HG03196 (cell line): ENCODE measurements around the gene CYP26B1.

Experiments used
- ATAC-seq: cut with Tn5 transposase; IDR thresholded peaks from one replicate; pipeline ENCODE4 v1.9.1; 2021; ENCODE audit not compliant: unreplicated experiment

Gene CYP26B1

GRCh38 chr2:72130659-72131360 lies 16.9 kb downstream of the CYP26B1 start:
- no peak for ATAC-seq

- no peak for ATAC-seq
Observed at GRCh38 chr2:72129681-72130340, 17.9 kb downstream of the CYP26B1 start.

GRCh38 chr2:72128843-72129227 lies 18.8 kb downstream of the CYP26B1 start:
- no peak for ATAC-seq

- ATAC-seq = no peak
Observed at GRCh38 chr2:72128059-72128842, 19.4 kb downstream of the CYP26B1 start.

GRCh38 chr2:72127401-72128058 lies 20.1 kb downstream of the CYP26B1 start:
- ATAC-seq = no peak

DNA sequence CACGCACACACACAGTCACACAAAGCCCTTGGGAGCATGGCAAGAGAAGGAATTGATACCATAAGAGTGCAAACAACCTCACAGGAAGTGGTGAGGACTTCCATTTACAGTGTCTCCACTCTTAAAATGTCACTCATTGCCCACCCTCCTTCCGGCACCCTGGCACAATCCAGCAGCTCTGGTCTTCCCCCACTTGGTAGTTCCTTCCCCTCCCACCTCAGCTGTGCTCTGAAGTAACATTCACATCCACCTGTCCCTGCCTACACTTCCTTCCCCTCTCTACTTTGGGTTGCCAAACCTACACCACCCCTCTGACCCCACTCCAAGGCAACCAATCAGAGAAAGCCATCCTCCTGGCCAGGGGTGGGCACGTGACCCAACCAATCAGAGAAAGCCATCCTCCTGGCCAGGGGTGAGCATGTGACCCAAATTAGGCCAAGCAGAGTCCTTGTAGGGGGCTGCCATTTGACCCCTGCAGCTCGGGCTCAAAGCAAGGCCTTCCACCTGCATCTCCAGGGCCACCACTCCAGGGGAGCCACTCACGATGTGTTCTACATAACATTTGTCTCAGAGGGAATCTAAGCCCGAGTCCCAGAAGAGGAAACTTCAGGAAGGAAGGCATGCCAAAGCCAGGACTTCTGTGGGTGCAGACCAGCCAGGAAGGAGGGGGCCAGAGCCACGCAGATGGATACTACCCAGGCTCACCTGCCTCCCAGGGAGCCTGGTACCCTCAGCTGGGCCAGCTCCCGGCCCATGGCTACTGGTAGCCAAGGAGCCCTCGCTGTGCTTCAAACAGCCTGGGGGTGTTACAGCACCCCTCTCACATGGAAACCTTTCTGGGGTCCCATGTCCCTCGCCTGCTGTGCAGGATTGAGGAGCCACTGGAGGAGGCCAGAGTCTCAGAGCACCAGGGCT lies 21.2 kb downstream of the CYP26B1 start:
- no peak for ATAC-seq

- no peak for ATAC-seq
Observed at GRCh38 chr2:72124376-72124775, 23.3 kb downstream of the CYP26B1 start.

- ATAC-seq = no peak
Observed at GRCh38 chr2:72121153-72121552, 26.5 kb downstream of the CYP26B1 start.

- ATAC-seq = no peak
Observed at GRCh38 chr2:72118951-72119350, 28.7 kb downstream of the CYP26B1 start.

DNA sequence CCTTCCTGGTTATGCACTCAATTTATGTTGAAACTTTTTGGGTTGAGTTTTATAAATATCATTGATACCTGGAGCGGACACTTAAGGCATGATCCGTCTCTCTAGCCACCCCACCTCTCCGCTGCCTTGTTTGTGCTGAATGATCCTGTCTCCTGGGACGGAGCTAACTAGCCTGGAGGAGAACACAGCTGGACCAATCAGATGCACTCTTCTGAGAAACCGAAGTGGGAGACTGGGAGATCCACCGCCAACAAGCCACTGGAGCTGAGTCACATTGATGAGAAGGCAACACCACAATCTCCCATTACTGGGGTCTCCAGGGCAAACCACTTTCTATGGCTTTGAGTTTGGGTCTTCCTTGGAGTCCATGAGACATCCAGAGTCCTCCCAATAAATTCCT lies 29.3 kb downstream of the CYP26B1 start:
- no peak for ATAC-seq

DNA sequence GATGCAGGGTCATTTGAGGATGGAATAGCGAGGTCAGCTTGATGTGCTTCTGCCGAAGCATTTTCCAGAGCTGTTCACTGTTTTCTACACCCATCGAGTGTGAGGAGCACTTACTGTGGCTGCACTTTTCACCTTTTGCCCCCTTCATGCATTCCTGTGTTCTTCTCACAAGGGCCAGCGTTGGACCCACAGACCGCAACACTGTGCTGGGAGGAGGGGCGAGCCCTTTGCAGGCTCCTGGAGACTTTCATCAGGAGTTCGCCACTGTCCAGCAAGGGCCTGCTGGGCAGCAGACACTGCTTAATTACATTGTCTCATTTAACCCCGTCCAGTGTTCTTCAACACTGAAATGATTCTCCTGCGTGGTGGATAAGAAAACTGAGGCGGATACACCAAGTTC lies 29.9 kb downstream of the CYP26B1 start:
- ATAC-seq = no peak

GRCh38 chr2:72117029-72117428 lies 30.6 kb downstream of the CYP26B1 start:
- no peak for ATAC-seq

DNA sequence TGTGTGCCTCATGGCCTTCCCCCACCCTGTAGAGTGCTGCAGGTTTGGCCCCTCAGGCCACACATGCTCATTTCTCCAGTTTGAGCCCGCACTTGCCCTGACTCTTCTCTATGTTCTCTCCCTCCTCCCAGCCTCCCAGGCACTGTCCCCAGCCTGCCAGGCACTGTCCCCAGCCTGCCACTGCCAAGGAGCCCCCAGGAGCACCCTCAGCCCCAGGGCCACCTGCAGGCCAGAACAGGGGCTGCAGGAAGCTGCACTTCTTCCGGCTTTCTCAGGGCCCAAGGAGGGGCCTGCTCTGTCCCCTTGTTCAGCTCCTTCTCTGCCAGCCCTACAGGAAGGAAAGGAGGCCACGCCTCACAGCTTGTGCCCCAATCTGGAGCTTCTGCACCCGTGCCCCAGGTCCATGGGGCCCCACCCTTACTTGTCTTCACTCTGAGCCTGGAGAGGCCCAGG lies 31.6 kb downstream of the CYP26B1 start:
- ATAC-seq = no peak

- ATAC-seq = no peak
Observed at GRCh38 chr2:72115110-72116080, 32.3 kb downstream of the CYP26B1 start.

- ATAC-seq = no peak
Observed at GRCh38 chr2:72114693-72115051, 33.0 kb downstream of the CYP26B1 start.

GRCh38 chr2:72113847-72114692 lies 33.6 kb downstream of the CYP26B1 start:
- ATAC-seq = no peak

- ATAC-seq = no peak
Observed at GRCh38 chr2:72112981-72113846, 34.4 kb downstream of the CYP26B1 start.
